Activated CD4-positive, alpha-beta T cell treated with anti-CD3 and anti-CD28 coated beads, Interleukin-2, amount 50 U/mL, for 4 hours (primary cell): ENCODE results near the gene AFG1L.
"Not testable (repeated sequence)": the region's sequence is repeated elsewhere in the genome, so short reads cannot be mapped to it uniquely, and the experiment has no call there.

Experiments used
- DNase-seq, 2 experiments: peaks; one replicate each; pipeline ENCODE4 v3.0.0-alpha.2; 2020

Gene AFG1L

DNA sequence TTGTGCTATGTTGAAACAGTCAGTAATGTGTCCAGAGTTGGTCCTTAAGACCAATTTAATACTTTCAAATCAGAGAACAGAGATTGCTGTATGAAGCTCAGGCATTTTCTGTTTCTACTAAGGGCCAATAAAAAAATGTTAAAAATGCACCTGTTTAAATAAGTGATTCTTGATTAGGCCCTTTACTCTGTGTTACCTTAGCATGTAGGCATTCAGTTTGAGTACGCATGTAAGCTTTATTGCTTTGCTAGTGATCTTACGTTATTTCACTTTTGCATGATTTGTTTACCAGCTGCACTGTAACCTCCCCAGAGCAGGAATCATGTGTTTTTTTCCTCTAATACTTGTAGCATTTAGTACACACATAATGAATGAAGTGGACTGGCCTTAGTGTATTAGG lies 61.0 kb downstream of the AFG1L start:
- DNase-seq: no peak

DNA sequence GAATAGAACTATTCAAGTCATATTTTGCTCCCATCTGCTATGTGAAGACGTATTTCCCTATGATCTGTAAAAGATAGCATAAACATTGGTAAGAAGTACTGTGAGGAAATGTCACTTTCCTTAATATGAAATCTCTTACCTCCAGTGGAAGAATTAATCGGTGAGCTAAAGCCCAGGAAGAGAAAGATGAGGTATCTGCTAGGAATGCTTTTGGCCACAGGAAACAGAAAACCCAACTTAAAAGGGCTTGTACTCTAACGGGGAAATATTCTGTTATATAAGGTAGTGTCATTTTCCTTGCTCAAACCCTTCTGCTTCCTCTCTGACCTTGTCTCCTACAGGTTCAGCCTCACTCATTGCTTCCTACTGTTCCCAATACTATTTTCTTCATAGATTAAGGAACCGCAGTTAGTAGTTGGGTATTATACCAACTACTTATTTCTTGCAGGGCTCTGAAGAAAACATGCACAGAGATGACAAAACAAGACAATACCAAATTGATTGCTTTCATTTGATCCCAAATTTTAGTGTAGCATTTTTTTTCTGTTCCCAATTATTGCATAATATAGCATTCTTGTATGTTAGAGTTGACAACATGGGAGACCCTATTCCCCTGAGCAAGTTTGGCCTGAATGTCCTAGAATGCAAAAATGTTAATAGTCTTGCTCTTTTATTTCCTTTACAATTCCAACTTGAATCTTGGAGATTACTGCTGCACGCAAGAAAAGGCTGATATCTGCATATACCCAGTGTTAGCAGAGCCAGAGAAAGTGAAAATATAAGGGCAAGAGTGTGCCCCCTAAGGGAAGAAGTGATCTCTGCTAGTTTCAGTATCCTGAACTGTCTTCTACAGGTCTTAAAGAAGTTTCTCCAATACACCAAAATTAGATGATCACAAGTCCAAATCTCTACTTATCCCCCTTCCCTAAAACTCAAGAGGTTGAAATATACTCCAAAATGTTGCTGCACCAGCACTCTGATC lies 65.3 kb downstream of the AFG1L start:
- DNase-seq: no peak

DNA sequence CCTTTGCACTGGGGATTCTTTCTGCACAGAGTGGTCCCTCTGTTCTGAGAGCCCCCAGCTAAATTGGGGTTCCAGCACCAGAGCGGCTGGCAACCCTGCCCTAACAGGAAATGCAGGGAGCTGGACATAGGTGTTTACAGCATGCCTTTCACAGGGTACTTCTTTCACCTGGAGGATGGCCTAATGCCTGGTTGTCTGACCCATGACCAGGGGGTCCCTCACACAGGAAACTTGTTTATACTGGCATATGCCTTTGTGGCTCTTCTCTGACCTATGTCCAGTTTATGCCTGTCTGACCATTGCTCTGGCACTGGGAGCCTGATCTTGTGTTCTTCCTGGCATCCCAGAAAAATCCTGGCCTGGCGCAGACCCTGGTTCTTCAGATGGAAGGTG lies 66.1 kb downstream of the AFG1L start:
- no peak for DNase-seq

DNA sequence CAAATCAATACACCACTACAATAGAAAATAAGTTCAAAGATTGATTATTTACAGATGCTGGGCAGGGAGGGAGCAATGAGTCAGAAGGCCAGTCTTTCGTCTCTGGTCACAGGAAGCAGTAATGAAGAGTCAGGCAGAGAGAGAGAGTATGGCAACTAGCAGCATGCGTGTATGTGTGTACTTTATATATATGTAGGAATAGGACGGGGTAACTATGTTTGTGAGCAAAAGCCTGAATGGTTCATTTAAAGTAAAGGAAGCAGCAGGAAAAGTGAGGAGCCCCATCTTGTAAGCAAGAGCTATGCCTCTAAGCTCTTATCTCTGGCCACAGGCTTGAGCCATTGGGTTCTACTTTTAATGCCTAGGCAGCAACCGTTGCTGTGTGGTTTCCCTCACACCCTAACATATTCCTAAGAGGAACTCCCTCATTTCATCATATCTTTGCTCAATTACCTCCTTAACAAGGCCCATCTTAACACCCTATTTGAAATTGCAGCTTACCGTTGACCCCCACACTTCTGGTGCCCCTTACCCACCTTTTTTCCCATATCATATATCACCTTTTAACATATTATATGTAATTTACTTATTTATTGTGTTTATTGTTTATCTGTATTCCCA lies 66.6 kb downstream of the AFG1L start:
- no peak for DNase-seq

DNA sequence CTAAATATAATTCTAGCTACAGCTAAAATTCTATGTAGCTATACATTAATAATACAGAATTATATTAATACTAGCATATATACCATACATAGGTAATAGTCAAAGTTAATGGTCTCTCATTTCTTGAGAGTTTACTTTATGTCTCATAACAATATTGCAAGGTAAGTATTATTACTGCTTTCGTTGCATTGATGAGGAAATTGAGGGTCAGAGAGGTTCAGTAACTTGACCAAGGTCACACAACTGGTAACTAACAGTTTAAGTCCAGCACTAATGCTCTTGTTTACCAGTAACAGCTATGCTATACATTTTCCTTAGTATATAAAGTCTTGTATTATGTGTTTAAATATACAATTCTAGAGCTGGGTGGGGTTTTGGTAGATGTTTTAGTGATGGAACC lies 67.6 kb downstream of the AFG1L start:
- DNase-seq: no peak

DNA sequence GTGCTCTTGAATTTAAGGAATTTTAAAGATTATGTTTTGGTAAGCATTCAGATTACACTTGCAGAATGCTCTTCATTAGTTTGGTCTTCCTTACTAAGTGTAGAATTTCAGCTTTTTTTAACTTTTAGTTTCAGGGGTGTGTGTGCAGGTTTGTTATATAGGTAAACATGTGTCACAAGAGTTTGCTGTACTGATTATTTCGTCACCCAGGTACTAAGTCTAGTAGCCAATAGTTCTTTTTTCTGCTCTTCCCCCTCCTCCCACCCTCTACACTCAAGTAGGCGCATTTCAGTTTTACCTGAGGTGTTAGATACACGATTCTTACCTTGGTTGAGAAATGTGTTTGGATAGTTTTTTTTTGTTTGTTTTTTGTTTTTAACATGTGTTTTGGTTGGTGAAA lies 68.3 kb downstream of the AFG1L start:
- DNase-seq: no peak

DNA sequence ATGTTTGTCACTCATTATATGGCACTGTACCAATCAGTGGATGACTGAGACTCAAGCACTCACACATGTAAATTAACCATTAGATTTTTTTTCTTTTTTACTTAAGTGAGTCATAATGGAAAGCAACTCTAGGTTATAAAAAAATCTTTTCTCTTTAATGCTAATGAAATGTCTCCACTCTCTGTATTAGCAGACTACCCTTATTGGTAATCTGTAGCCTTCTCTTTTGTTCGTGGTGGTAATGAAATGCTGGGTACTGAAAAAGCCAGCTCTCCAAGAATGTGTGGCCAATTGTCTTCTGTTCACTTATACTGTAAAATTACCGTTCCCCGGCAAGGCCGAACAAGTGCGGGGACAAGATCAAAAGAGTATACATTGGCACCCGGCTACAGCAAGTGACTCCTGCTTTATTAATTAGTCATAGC lies 69.0 kb downstream of the AFG1L start:
- DNase-seq: no peak

DNA sequence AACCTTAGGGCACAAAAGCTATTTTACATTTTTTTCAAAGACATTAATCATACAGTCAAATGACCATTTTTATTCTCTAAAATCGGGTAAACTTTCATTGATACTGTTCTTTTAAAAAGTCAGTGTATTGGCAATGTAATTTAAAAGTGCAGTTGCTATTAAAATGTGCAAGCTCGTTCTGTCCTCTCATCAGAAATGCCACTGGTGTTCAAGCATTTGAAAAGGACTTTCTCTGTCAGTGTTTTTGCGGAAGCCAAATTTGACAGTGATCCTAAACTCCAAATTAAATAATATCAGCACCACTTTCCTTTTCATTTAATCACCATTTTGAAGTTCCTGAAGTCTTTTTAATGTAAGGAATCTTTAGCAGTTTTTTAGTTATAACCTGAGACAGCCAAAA lies 69.6 kb downstream of the AFG1L start:
- no peak for DNase-seq

DNA sequence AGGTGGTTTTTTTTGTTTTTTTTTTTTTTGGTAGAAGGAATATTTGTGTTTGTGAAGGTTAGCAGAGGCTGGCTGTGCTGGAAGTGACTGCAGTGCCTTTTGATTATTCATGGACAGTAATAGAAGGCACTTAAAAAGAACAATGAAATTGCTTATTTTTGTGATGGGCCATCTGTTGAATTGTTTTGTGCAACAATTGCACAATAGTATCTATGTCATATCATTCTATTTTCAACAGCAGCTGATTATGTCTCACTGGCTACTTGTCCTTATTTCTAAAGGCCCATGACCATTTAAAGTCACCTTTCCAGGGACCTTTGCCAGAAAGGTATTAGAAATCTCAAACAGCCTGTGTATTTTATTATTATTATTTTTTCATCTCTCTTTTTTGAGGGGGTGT lies 70.6 kb downstream of the AFG1L start:
- DNase-seq: no peak

DNA sequence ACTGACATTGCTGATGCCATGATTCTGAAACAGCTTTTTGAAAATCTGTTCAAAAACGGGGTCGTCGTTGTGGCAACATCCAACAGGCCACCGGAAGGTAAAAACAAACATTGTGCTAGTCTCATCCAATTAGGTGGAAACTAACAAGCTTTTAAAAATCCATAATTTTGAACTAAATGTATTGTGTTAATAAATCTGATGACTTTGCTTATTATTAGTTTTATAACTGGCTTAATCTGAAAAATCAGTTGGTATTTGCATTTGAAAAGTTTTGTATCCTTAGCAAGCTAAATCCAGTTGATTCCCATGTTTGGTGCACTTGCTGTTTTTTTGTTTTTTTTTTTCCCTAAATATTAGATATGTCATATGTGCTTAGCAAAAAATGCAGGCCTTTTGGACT lies 71.4 kb downstream of the AFG1L start:
- no peak for DNase-seq

DNA sequence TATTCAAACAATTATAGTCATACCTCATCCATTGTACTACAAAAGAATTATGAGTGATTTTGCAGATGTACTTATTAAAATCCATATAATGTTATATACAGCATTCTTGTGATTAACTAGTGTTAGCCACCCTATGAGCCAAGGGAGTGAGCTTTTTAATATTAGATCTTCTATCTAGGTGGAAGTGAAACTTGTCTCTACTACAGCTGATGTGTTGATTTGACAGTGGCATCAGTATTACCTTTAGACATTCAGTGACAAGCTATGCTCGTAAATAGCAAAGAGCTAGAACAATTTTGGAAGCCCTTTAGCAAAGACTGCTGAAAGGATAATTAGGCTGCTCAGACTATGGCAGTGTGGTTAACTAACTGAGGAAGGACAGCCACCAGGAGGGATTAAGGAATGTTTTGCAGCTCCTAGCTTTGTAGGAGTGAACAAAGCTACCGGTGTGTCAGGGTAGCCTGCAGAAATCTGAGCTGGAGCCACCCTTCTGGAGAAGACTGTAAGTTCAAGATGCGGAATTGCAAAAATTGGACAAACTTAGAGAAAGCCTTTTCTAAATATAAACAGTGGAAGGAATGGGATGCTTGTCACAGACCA lies 73.7 kb downstream of the AFG1L start:
- DNase-seq: no peak

DNA sequence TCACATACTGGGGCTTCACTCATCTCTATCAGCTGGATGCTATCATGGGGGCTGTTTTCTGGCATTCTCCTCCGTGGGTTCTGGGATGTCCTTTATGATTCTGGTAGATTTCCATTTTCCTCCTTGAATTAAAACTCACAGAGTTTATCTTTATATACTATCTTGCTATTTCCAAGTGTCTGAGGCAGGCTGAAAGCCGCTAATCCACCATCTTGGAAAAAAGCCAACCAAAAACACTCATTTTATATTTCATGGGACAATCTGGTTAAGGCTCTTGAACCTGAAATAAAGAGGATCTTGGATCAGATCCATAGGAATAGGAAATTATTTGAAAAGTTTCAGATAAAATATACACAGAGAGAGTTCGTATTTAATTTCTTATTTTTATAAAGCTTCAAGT lies 86.0 kb downstream of the AFG1L start:
- DNase-seq: no peak

DNA sequence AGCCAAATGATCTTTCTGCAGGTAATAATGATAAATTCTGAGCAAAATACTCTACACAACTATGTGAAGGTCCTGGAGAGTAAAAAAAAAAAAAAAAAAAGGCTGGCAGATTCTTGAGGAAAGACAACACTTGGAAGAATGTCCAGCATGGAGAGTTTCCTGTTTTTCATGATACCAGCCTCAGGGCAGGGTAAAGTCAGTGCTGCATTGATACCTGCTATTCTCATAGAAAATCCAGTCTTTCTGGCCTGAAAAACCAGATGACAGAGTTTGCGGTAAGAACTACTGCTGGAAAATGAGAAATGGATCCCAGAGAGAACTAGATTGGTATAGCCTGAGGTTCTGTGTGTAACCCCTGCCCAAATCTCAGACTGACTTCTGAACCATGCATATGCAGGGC lies 89.1 kb downstream of the AFG1L start:
- no peak for DNase-seq

DNA sequence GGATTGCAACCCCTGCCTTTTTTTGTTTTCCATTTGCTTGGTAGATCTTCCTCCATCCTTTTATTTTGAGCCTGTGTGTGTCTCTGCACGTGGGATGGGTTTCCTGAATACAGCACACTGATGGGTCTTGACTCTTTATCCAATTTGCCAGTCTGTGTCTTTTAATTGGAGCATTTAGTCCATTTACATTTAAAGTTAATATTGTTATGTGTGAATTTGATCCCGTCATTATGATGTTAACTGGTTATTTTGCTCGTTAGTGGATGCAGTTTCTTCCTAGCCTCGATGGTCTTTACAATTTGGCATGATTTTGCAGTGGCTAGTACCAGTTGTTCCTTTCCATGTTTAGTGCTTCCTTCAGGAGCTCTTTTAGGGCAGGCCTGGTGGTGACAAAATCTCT lies 94.3 kb downstream of the AFG1L start:
- not testable (repeated sequence) for DNase-seq

DNA sequence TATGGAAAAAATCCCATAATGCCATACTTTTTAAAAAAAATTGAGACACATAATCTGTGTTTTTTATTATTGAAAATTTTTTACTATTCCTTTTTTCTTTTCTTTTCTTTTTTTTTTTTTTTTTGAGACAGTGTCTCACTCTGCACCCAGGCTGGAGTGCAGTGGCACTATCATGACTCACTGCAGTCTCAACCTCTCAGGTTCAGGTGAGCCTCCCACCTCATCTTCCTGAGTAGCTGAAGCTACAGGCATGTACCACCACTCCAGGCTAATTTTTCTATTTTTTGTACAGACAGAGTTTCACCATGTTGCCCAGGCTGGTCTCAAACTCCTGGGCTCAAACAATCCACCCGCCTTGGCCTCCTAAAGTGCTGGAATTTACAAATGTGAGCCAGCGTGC lies 100.4 kb downstream of the AFG1L start:
- DNase-seq: no peak

DNA sequence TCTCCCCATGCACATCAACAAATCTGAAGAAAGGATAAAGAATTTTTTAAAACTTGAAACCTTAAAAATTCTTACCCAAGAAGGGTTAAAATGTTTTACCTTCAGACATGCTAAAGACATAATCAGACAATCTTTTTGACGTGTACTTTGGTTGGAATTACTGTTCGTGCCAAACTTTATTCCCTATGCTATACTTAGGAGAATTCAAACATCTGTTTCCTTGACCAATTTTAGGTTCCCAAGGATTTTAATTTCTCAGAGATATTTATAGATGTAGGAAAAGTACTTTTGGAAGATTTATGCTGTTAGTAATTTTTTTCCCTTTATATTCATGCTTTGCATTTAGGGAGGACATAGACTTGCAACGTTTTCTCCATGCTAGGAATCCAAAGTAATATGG lies 108.4 kb downstream of the AFG1L start:
- no peak for DNase-seq

DNA sequence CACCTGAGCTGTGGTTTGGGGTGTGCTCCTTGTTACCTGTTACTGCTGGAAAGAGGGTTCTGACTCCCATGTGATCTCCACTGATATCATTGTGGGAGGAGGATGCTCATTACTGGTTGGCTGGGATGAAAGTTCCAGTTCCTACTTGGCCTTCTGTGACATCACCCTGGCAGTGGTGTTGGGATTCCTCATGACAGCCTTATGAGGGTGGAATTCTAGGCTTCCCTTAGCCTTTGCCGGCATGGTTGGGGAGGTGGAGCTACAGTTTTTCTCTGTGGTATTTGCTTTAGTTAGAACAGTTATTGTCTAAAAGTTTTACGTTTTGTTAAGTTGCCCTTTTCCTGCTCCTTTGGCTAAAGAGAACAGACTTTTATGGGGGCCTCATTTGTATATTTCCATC lies 112.1 kb downstream of the AFG1L start:
- DNase-seq: no peak

DNA sequence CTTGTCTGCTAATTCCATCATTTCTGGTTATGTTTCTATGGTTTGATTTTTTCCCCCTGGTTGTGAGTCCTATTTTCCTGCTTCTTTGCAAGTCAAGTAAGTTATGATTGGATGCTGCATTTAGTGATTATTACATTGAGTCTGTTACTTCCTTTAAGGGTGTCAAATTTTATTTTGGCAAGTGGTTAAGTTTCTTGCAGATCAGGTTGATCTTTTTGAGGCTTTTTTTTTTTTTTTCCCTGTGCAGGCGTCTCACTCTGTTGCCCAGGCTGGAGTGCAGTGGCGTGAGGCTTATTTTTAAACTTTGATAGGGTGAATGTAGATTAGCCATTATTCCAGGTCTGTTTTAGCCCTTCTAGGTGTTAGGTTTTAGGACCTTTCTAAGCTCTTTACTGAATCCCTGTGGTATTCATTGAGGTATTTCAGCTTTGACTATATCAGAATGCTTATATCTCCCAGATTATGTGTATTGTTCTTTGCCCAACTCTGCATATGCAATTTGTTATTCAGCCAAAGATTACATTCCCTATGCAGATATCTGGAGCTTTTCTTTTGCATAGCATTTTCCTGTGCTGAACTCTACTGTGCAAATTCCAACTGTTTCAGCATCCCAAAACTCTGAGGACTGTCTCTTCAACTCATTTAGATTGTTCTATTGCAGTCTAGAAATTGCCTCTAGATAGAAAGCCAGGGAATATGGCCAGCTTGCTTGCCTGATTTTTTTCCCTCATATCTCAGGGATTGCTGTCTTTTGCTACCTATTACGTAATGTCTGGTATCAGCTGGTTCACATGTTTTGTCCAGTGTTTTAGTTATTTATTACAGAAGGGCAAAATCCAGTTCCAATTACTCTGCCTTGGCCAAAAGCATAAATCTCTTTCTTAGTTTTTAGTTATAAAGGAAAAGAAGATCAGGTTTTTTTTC lies 113.3 kb downstream of the AFG1L start:
- DNase-seq: no peak

DNA sequence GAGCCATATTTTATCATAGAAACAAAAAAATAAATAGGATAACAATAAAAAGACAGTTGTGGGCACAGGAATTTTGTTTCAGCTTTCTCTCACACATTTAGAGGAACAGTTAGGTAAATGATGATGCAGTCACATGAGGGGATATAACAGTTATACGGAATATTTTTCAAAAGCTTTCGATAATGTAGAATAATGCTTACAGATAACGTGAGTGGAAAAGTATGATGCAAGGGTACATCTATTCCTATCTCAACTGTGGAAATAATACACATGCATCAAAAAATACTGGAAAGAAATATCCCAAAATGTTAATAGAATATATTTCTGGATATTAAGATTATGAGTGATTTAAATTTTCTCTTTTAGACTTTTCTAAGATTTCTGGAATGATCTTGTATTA lies 114.0 kb downstream of the AFG1L start:
- no peak for DNase-seq

DNA sequence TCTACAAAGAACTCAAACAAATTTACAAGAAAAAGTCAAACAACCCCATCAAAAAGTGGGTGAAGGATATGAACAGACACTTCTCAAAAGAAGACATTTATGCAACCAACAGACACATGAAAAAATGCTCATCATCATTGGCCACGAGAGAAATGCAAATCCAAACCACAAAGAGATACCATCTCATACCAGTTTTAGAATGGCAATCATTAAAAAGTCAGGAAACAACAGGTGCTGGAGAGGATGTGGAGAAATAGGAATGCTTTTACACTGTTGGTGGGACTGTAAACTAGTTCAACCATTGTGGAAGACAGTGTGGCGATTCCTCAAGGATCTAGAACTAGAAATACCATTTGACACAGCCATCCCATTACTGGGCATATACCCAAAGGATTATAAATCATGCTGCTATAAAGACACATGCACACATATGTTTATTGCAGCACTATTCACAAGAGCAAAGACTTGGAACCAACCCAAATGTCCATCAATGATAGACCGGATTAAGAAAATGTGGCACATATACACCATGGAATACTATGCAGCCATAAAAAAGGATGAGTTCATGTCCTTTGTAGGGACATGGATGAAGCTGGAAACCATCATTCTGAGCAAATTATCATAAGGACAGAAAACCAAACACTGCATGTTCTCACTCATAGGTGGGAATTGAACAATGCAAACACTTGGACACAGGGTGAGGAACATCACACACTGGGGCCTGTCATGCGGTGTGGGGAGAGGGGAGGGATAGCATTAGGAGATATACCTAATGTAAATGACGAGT lies 121.4 kb downstream of the AFG1L start:
- DNase-seq: not testable (repeated sequence)

DNA sequence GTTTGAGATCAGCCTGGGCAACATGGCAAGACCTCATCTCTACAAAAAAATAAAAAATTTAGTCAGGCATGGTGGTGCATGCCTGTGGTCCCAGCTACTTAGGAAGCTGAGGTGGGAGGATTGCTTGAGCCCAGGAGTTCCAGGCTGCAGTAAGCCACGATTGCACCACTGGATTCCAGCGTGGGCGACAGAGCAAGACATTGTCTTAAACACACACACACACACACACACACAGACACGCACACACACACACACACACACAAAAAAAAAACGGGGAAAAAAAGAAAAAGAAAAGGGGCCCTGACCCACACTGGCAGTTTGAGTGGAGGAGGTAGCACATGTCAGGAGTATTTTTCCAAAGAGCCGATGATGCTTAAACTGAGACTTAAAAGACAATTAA lies 122.2 kb downstream of the AFG1L start:
- no peak for DNase-seq

DNA sequence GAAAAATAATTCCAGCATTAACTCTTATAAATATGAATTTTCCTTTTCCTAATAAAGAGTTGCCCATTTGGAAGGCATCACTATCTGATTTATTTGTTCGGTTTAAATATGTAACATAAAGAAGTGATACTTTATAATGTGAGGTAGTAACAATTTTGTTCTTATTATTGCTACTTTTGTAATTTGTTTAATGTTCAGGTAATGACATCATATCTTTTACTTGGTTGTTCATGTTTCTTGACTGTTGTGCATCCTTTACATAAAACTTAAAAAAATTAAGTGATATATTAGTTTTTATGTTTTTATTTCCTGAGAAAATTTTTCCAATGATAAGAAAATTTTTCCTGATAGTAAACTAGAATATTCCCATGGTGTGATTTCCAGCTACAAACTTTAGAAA lies 124.6 kb downstream of the AFG1L start:
- DNase-seq: no peak
